SKM-1 treated with dmso at 0.1 percent for 144 hours (cell line): ENCODE measurements around the gene CHP1.
"Not testable (repeated sequence)": the region's sequence is repeated elsewhere in the genome, so short reads cannot be mapped to it uniquely, and the experiment has no call there.

Experiments
- DNase-seq: peaks from one replicate; lab custom pipeline; 2025; ENCODE audit not compliant: unreplicated experiment; lab: John Stamatoyannopoulos, UW

The CHP1 gene

DNA sequence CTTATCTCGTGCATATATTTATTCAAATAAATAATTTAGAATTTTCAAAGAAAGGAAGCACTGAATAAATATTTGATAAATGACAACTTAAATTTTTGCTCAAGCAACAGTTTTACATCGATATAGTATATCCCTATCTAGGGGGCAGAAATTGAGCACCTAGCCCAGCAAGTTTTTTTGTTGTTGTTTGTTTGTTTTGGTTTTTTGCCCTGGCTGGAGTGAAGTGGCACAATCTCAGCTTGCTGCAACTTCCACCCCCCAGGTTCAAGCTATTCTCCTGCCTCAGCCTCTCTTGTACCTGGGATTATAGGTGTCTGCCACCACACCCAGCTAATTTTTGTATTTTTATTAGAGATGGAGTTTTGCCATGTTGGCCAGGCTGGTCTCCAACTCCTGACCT lies 58.9 kb downstream of the CHP1 start:
- DNase-seq = no peak

- peak; percentile 73 for DNase-seq
These were observed 60.1 kb downstream of the CHP1 start for GRCh38 chr15:41291065-41291631.

- no peak for DNase-seq
These were observed 61.5 kb downstream of the CHP1 start for GRCh38 chr15:41292521-41292920.

GRCh38 chr15:41301139-41301538 lies 70.1 kb downstream of the CHP1 start:
- not testable (repeated sequence) for DNase-seq

- DNase-seq = no peak
These were observed 70.5 kb downstream of the CHP1 start for GRCh38 chr15:41301587-41301986.

DNA sequence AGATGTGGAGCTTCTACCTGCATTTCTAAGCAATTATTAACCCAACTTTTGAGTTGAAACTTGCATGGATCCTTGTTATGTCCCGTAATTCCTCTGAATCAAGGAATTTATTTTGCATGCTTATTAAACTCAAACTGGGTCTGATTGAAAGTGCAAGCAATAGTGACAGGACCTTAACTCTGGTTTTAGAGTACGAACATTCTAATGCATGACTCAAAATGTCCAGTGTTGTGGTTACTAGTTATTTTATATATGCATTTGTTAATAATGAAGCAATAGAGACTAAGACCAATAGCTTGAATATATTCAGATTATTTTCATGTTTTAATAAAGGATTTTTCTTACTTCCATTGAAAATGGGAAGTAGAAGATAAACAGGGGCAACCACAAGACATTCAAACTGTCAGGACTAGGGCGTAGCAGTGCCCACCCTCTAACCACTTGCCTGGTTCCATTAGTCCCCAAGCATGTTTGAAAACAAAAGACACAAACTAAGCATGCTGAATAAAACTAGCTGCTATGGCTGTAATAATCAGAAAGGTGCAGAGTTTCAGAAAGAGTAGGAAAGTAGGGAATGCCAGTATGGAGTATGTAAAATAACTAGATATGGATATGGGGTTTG lies 73.2 kb downstream of the CHP1 start:
- DNase-seq = no peak

DNA sequence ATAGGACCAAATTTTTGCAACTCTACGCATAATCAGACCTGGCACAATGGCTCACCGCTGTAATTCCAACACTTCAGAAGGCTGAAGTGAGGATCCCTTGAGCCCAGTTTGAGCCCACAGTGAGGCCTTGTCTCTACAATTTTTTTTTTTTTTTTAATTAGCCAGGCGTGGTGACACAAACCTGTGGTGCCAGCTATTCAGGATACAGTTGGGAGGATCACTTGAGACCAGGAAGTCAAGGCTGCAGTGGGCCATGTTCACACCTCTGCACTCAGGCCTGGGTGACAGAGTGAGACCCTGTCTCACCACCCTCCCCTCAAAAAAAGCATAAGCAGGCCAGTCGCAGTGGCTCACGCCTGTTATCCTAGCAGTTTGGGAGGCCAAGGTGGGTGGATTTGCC lies 76.6 kb downstream of the CHP1 start:
- DNase-seq = no peak

DNA sequence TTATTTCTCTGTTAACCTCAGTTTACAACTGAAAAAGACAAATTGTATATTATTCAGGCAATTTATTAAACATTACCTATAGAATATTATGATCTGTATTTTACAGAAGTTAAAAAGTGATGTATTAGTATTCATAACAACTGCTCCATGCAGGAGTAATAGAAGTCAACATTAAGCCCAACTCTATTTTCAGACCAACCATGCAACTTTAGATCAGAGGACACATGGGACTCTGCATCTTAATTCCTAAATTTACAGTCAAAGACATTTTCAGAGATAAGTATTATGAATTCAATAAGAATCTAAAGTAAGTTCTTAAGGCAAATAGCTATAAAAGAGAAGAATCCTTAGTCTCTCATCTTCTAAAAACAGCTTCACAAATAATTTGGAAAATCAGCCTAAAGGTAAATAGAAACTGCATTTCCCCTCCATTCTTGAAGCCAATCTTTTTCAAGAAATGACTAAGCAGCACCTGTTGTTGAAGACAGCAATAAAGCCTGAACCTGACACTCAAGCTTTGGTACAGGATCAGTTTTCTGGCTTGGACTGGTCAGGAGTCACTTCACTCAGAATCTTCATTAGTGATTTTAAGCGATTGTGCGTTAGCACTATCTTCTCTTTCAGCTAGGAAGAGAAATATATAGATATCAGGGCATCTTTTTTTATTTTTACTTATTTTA lies 78.3 kb downstream of the CHP1 start:
- DNase-seq = no peak

- not testable (repeated sequence) for DNase-seq
These were observed 89.8 kb downstream of the CHP1 start for GRCh38 chr15:41320805-41321330.

DNA sequence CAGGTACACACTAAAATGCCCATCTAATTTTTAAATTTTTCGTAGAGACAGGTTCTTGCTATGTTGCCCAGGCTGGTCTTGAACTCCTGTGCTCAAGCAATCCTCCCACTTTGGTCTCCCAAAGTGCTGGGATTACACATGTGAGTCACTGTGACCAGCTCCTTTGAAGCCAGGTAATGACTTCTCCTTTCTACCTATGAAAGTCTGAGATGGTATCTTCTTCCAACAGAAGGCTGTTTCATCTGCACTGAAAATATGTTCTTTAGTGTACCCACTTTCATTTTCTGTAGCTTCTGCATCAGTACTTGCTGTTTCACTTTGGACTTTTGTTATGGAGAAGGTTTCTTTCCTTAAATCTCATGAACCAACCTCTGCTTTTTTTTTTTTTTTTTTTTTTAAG lies 92.5 kb downstream of the CHP1 start:
- no peak for DNase-seq

GRCh38 chr15:41331281-41331680 lies 100.2 kb downstream of the CHP1 start:
- no peak for DNase-seq
